Astrocyte (in vitro differentiated cells and primary cell): ENCODE data around the gene ARL6IP4.

Experiments used
- CTCF ChIP-seq: IDR thresholded peaks from 2 replicates; pipeline ENCODE4 v1.5.1; 2011; ENCODE audit warnings: low read depth, mild to moderate bottlenecking, inconsistent platforms, low read length, moderate library complexity; ENCODE audit not compliant: insufficient read depth
- EZH2 ChIP-seq: IDR thresholded peaks from 2 replicates; pipeline ENCODE4 v1.6.1; 2012; ENCODE audit warnings: mild to moderate bottlenecking, low read length, inconsistent platforms; ENCODE audit not compliant: insufficient read depth

DNA sequence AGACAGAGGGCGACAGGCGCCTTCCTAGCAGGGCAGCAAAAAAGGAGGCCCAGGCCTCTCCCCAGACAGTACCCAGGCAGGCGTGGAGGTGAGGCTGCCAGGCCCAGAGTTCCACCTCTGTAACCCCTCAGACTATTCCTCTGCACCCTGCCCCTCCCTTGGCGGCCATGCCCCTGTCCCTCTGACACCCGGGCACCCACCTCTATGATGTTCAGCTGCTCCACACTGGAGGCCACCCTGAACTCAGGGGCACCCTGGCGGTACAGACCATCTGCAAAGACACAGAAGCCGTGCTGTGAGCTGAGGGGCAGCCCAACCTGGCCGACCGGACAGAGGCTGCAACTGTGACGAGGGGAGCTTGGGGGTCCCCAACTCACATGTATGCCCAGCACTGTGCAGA, 20.1 kb downstream of the ARL6IP4 start:
- TF ChIP-seq CTCF (no peak), EZH2 (no peak)
